Inferior parietal cortex (tissue), 1 donor: ENCODE results near the gene NEURL4.
"Not testable (repeated sequence)": the region's sequence is repeated elsewhere in the genome, so short reads cannot be mapped to it uniquely, and the experiment has no call there.

Source experiments
- DNase-seq: peaks from one replicate; pipeline ENCODE4 v3.0.0-alpha.2; 2016; ENCODE audit errors: extremely low spot score

Gene NEURL4

GRCh38 chr17:7347630-7348477 lies 18.7 kb upstream of the NEURL4 start:
- no peak for DNase-seq

DNA sequence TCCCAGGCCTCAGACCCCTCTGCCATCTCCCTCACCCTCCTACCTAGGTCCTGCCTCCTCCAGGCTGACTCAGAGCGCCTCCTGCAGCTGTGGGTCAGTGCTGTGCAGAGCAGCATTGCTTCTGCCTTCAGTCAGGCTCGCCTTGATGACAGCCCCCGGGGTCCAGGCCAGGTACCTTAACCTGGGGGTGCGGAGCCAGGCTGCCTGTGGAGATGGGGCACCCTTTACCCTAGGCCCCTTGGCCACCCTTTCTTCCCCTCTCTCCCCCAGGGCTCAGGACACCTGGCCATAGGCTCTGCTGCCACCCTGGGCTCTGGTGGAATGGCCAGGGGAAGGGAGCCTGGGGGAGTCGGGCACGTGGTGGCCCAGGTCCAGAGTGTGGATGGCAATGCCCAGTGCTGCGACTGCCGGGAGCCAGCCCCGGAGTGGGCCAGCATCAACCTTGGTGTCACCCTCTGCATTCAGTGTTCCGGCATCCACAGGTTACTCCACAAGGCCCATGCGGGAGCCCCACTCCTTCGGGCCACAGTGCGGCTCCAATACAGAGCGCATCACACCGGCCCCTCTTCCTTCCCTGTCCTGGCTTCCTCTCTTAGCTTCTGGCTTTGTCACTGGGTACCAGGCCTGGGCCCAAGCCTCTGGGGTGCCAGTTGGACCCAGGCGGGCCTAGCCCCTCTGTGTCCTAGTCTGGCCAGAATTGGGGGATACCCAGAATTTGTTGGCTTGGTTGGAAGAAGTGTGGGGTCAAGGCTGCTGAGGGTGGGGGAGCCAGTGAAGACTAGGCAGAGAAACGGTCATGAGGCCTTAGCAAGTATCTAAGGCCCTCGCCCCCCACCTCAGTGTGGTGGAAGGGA lies 17.9 kb upstream of the NEURL4 start:
- DNase-seq: no peak

- DNase-seq: no peak
Observed at GRCh38 chr17:7343250-7343649, 14.1 kb upstream of the NEURL4 start.

DNA sequence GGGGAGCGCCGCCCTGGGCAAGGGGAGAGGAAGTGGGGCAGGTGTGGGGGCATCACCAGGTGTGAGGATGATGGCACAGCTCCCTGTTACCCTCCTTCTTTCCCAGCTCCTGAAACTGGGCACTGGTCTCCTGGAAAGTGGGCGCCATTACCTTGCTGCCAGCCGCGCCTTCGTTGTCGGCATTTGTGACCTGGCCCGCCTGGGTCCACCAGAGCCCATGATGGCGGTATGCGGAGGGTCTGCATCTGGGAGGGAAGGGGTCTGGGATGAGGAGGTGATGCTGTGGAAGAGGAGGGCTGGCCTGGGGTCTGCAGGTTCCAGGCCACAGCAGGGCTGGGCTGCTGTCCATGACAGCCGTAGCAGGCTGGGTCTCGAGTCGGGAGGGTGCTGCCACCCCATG lies 12.7 kb upstream of the NEURL4 start:
- DNase-seq: no peak

DNA sequence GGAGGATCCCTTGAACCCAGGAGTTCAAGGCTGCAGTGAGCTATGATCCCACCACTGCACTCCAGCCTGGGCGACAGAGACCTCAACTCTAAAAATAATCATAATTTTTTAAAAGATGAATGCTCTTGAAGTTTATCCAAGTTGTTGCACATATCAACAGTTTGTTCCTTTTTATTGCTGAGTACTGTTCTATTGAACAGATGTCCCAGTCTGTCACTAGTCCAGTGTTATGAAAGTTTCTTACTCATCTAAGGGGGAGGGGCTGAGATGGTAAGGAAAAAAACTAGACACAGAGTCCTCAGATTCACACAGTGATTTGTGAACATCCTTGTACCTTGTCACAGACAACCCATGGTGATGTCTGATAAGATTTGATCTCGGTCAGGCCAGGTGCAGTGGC lies 11.0 kb upstream of the NEURL4 start:
- DNase-seq: peak; percentile 11

DNA sequence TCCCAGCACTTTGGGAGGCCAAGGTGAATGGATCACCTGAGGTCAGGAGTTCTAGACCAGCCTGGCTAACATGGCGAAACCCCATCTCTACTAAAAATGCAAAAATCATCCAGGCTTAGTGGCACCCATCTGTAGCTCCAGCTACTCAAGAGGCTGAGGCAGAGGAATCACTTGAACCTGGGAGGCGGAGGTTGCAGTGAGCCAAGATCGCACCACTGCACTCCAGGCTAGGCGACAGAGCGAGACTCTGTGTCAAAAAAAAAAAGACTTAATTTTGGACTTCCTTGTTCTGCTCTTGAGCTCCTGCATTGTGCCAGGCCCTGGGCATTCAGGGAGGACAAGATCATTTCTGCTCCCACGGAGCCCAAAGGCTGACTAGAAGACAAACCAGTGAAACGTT lies 8.5 kb upstream of the NEURL4 start:
- DNase-seq: not testable (repeated sequence)

GRCh38 chr17:7336240-7337175 lies 7.4 kb upstream of the NEURL4 start, which contains the start of gene ACAP1:
Gene ACAP1 (plus strand): TSS chr17:7336529. CDS start chr17:7336735, 206 bp downstream.
- DNase-seq: no peak

GRCh38 chr17:7335765-7336164 lies 6.6 kb upstream of the NEURL4 start:
- not testable (repeated sequence) for DNase-seq

- DNase-seq: no peak
Observed at GRCh38 chr17:7334938-7335538, 5.9 kb upstream of the NEURL4 start.

DNA sequence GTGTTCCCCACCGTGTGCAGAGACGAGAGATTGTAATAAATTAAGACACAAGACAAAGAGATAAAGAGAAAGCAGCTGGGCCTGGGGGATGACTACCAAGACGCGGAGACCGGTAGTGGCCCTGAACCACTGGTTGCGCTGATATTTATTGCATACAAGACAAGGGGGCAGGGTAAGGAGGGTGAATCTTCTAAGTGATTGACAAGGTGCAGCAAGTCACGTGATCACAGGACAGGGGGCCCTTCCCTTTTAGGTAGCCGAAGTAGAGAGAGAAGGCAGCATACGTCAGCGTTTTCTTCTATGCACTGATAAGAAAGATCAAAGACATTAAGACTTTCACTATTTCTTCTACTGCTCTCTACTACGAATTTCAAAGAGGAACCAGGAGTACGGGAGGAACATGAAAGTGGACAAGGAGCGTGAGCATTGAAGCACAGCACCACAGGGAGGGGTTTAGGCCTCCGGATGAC lies 3.5 kb upstream of the NEURL4 start:
- DNase-seq: not testable (repeated sequence)

- no peak for DNase-seq
Observed at GRCh38 chr17:7332111-7332510, 3.0 kb upstream of the NEURL4 start.

DNA sequence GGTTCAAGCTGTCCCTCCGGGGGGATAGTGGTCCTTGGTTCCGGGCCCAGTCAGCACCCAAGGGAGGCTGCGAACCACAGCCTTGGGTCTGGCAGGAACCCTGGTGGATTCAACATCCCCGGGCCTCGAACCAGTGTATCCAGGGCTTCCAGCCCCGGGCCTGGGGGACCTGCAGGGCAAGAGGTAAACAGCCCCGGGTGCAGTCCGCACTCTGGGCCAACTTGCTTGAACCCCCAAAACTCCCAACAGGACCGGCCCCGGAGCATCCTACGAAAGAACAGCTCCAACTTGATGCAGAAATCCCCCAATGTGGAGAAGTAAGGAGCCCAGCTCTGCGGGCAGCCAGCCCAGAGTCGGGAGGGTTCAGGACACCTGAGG lies 1.5 kb upstream of the NEURL4 start:
- no peak for DNase-seq

- DNase-seq: peak; percentile 70
Observed at GRCh38 chr17:7329997-7330637, 982 bp upstream of the NEURL4 start.

- peak; percentile 98 for DNase-seq
Observed at GRCh38 chr17:7329374-7329996, 350 bp upstream of the NEURL4 start.

- DNase-seq: no peak
Observed at GRCh38 chr17:7328009-7328408, 1.1 kb downstream of the NEURL4 start.

DNA sequence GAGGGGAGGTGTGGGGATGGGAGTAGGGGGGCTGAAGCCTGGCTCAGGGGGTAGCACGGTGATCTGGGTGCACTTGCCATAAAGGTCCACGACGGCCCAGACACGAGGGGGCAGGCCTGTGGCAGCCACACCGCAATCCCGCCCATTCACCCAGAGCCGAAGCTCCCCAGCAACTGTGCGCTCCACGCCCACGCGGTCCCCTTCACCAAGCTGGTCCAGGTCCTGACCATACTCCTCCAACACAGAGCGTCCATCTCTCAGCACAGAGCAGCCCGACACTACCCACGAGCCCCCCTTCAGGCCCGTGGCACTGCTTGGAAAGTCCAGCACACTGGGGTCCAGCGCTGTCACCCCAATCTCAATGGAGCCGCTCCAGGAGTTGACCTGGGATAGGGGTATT lies 1.6 kb downstream of the NEURL4 start:
- no peak for DNase-seq

DNA sequence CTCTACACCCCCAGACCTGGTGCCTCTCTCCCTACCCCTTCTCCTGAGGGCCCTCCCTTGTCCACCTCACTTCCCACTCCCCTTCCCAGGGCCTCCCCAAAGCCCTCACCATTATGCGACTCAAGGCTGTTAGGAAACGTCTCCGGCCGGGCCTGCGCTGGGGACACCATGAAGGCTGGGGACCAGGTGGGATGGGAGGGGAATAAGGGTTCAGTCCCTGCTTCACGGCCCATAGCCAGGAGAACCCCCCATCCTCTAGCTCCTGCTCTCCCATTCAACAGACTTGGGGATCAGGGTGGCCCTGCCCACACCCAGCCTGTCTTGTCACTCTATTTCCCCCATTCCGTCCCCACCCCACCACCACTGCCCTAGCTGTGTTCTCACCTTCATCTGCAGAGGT lies 2.1 kb downstream of the NEURL4 start:
- no peak for DNase-seq

GRCh38 chr17:7326186-7326585 lies 2.9 kb downstream of the NEURL4 start:
- DNase-seq: no peak

GRCh38 chr17:7325031-7325528 lies 4.1 kb downstream of the NEURL4 start:
- no peak for DNase-seq

GRCh38 chr17:7324438-7324779 lies 4.7 kb downstream of the NEURL4 start:
- no peak for DNase-seq
